IMR-90 (cell line): ENCODE results near the gene KLHL12.
"Not testable (repeated sequence)": the region's sequence is repeated elsewhere in the genome, so short reads cannot be mapped to it uniquely, and the experiment has no call there.

Experiments used
- MAFK ChIP-seq: IDR thresholded peaks from 2 replicates; pipeline ENCODE4 v1.6.1; 2012; ENCODE audit warnings: low read depth, low read length, improper control_type of control experiment
- TF ChIP-seq, protein P1 (sequence below): conservative IDR thresholded peaks from 2 replicates; pipeline ENCODE4 v1.5.1; 2012; ENCODE audit warnings: mild to moderate bottlenecking, low read depth, low read length, improper control_type of control experiment
- TF ChIP-seq, protein P2 (sequence below): fragments of 150-350 bp; IDR thresholded peaks from 2 replicates; pipeline ENCODE4 v1.6.1; 2016; ENCODE audit warnings: low read depth, mild to moderate bottlenecking, low read length, moderate library complexity, borderline replicate concordance

DNA sequence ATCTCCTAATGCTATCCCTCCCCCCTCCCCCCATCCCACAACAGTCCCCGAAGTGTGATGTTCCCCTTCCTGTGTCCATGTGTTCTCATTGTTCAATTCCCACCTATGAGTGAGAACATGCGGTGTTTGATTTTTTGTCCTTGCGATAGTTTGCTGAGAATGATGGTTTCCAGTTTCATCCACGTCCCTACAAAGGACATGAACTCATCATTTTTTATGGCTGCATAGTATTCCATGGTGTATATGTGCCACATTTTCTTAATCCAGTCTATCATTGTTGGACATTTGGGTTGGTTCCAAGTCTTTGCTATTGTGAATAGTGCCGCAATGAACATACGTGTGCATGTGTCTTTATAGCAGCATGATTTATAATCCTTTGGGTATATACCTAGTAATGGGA, 9.4 kb upstream of the KLHL12 start:
- TF ChIP-seq MAFK: not testable (repeated sequence)
- TF ChIP-seq, protein P1, sequence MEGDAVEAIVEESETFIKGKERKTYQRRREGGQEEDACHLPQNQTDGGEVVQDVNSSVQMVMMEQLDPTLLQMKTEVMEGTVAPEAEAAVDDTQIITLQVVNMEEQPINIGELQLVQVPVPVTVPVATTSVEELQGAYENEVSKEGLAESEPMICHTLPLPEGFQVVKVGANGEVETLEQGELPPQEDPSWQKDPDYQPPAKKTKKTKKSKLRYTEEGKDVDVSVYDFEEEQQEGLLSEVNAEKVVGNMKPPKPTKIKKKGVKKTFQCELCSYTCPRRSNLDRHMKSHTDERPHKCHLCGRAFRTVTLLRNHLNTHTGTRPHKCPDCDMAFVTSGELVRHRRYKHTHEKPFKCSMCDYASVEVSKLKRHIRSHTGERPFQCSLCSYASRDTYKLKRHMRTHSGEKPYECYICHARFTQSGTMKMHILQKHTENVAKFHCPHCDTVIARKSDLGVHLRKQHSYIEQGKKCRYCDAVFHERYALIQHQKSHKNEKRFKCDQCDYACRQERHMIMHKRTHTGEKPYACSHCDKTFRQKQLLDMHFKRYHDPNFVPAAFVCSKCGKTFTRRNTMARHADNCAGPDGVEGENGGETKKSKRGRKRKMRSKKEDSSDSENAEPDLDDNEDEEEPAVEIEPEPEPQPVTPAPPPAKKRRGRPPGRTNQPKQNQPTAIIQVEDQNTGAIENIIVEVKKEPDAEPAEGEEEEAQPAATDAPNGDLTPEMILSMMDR: not testable (repeated sequence)
- TF ChIP-seq, protein P2, sequence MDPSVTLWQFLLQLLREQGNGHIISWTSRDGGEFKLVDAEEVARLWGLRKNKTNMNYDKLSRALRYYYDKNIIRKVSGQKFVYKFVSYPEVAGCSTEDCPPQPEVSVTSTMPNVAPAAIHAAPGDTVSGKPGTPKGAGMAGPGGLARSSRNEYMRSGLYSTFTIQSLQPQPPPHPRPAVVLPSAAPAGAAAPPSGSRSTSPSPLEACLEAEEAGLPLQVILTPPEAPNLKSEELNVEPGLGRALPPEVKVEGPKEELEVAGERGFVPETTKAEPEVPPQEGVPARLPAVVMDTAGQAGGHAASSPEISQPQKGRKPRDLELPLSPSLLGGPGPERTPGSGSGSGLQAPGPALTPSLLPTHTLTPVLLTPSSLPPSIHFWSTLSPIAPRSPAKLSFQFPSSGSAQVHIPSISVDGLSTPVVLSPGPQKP: not testable (repeated sequence)
